Stimulated activated CD8-positive, alpha-beta memory T cell treated with anti-CD3 and anti-CD28 coated beads, Interleukin-12 subunit alpha, Interleukin-12 subunit beta, amount 100 ng/mL, for 1 hour (primary cell): ENCODE data around the gene VTA1.
A peak's percentile ranks its signal among the peaks of the same experiment; 100 is the strongest.
"Not testable (repeated sequence)": the region's sequence is repeated elsewhere in the genome, so short reads cannot be mapped to it uniquely, and the experiment has no call there.

Experiments
- DNase-seq: peaks from one replicate; pipeline ENCODE4 v3.0.0-alpha.2; 2020; ENCODE audit warnings: low read depth

VTA1 gene

GRCh38 chr6:142171351-142171750 is 24.3 kb downstream of the VTA1 start:
- no peak for DNase-seq

GRCh38 chr6:142172758-142173157 is 25.7 kb downstream of the VTA1 start:
- no peak for DNase-seq

- DNase-seq, result no peak
Observed at GRCh38 chr6:142173980-142174379, 26.9 kb downstream of the VTA1 start.

GRCh38 chr6:142174703-142175102 is 27.6 kb downstream of the VTA1 start:
- DNase-seq, result no peak

- DNase-seq, result no peak
Observed at GRCh38 chr6:142178129-142178528, 31.1 kb downstream of the VTA1 start.

- DNase-seq, result no peak
Observed at GRCh38 chr6:142182004-142182403, 34.9 kb downstream of the VTA1 start.

- no peak for DNase-seq
Observed at GRCh38 chr6:142183351-142183750, 36.3 kb downstream of the VTA1 start.

- no peak for DNase-seq
Observed at GRCh38 chr6:142184307-142184706, 37.2 kb downstream of the VTA1 start.

GRCh38 chr6:142185641-142186040 is 38.6 kb downstream of the VTA1 start:
- no peak for DNase-seq

- DNase-seq, result no peak
Observed at GRCh38 chr6:142187209-142187608, 40.1 kb downstream of the VTA1 start.

GRCh38 chr6:142188341-142188740 is 41.3 kb downstream of the VTA1 start:
- DNase-seq, result not testable (repeated sequence)

- DNase-seq, result no peak
Observed at GRCh38 chr6:142189057-142189456, 42.0 kb downstream of the VTA1 start.

- DNase-seq, result no peak
Observed at GRCh38 chr6:142192343-142192742, 45.3 kb downstream of the VTA1 start.

GRCh38 chr6:142193621-142194020 is 46.6 kb downstream of the VTA1 start:
- no peak for DNase-seq

- no peak for DNase-seq
Observed at GRCh38 chr6:142195862-142196541, 48.9 kb downstream of the VTA1 start.

GRCh38 chr6:142200846-142201628 is 54.0 kb downstream of the VTA1 start:
- no peak for DNase-seq

GRCh38 chr6:142207265-142207877 is 60.3 kb downstream of the VTA1 start:
- DNase-seq, result peak; percentile 15

GRCh38 chr6:142210606-142211005 is 63.5 kb downstream of the VTA1 start:
- DNase-seq, result no peak

GRCh38 chr6:142213402-142213801 is 66.3 kb downstream of the VTA1 start:
- no peak for DNase-seq

- DNase-seq, result no peak
Observed at GRCh38 chr6:142218446-142218845, 71.4 kb downstream of the VTA1 start.

GRCh38 chr6:142222022-142222421 is 75.0 kb downstream of the VTA1 start:
- no peak for DNase-seq

- no peak for DNase-seq
Observed at GRCh38 chr6:142223938-142224337, 76.9 kb downstream of the VTA1 start.

- no peak for DNase-seq
Observed at GRCh38 chr6:142225115-142225514, 78.1 kb downstream of the VTA1 start.
